ENCODE measurements around the gene GABARAP. TPM values are rescaled to one million over a fixed set of nuclear protein-coding genes. Genes with fewer than 3 reads are reported as not detected.

GABARAP gene
- total RNA-seq, 2 donors from 2014 or later = 145 to 482 TPM

GRCh38 chr17:7224110-7224509, 18.1 kb downstream of the GABARAP start:
- TF ChIP-seq CTCF (IDR thresholded peaks at IDR 0.05) (no peak), POLR2A (IDR thresholded peaks at IDR 0.05) (no peak)
- Histone ChIP-seq H3K9me3 (no peaks in the 10 kb centered on the region), H3K4me1 (peaks cover 45% of the 10 kb centered on the region), H3K4me3 (no peak overlapping the region), H3K27ac (peak overlapping the region in 3 of 4 donors; percentile 25 to 52 (median 48)), H3K36me3 (replicated peaks in 1 of 2; ENCODE audit: insufficient read depth in 1 of 2, low read depth in 2 of 2) (peaks cover 0 to 21% of the 10 kb centered on the region in 2 donors), H3K27me3 (no peaks in the 10 kb centered on the region)
- DNase-seq (no peak), ATAC-seq (no peak)
- 71 to 89% methylated on average over 7 to 10 of the region's 10 CpGs for WGBS, 2 donors
- intact Hi-C loops (cut with DNase I) = no loop called here

GRCh38 chr17:7223375-7223774, 18.9 kb downstream of the GABARAP start:
- Histone ChIP-seq H3K4me1 (peaks cover 50% of the 10 kb centered on the region), H3K9me3 (no peaks in the 10 kb centered on the region), H3K4me3 (no peak overlapping the region), H3K27ac (peak overlapping the region in 2 of 4 donors; percentile 25 to 52), H3K36me3 (replicated peaks in 1 of 2; ENCODE audit: insufficient read depth in 1 of 2, low read depth in 2 of 2) (peaks cover 0 to 21% of the 10 kb centered on the region in 2 donors), H3K27me3 (no peaks in the 10 kb centered on the region)
- TF ChIP-seq POLR2A (IDR thresholded peaks at IDR 0.05) (no peak), CTCF (IDR thresholded peaks at IDR 0.05) (no peak)
- WGBS, 2 donors = 76 to 77% methylated on average over 4 of the region's 4 CpGs
- DNase-seq (no peak), ATAC-seq (no peak)
- intact Hi-C loops (cut with DNase I) = no loop called here

GRCh38 chr17:7222972-7223292, 19.3 kb downstream of the GABARAP start:
- ATAC-seq = no peak
- H3K36me3 ChIP-seq (replicated peaks in 1 of 2; ENCODE audit: insufficient read depth in 1 of 2, low read depth in 2 of 2) = peaks cover 0 to 21% of the 10 kb centered on the region in 2 donors
- H3K4me1 ChIP-seq = peaks cover 54% of the 10 kb centered on the region
- peak overlapping the region in 1 of 4 donors; percentile 52 for H3K27ac ChIP-seq
- H3K9me3 ChIP-seq = no peaks in the 10 kb centered on the region
- no peaks in the 10 kb centered on the region for H3K27me3 ChIP-seq
- DNase-seq = no peak
- TF ChIP-seq CTCF (IDR thresholded peaks at IDR 0.05) (no peak), POLR2A (IDR thresholded peaks at IDR 0.05) (no peak)
- 66 to 97% methylated on average over 5 to 7 of the region's 7 CpGs for WGBS, 2 donors
- no peak overlapping the region for H3K4me3 ChIP-seq
- intact Hi-C loops (cut with DNase I) = no loop called here

- TF ChIP-seq POLR2A (IDR thresholded peaks at IDR 0.05) = peak in 1 of 3 donors; percentile 8
- no peak for TF ChIP-seq CTCF (IDR thresholded peaks at IDR 0.05)
- H3K36me3 ChIP-seq (replicated peaks in 1 of 2; ENCODE audit: insufficient read depth in 1 of 2, low read depth in 2 of 2) = peaks cover 0 to 19% of the 10 kb centered on the region in 2 donors
- H3K27me3 ChIP-seq = no peaks in the 10 kb centered on the region
- DNase-seq (peak in 1 of 4 donors; percentile 13), ATAC-seq (no peak)
- intact Hi-C loops (cut with DNase I) = no loop called here
- WGBS, 2 donors = 64 to 77% methylated on average over 10 to 15 of the region's 15 CpGs
- H3K27ac ChIP-seq = peak overlapping the region; percentile 99 to 100 (median 100)
- H3K4me3 ChIP-seq = no peak overlapping the region
- H3K9me3 ChIP-seq = no peaks in the 10 kb centered on the region
- H3K4me1 ChIP-seq = peaks cover 58% of the 10 kb centered on the region
Measured at GRCh38 chr17:7222093-7222971, 19.9 kb downstream of the GABARAP start.
